Panc1 (cell line): ENCODE measurements around the gene ARRDC2. TPM values are rescaled to one million over a fixed set of nuclear protein-coding genes. Genes with fewer than 3 reads are reported as not detected.

Experiments
- ATAC-seq: fragments of 200-7000 bp; cut with Tn5 transposase; 2 replicates; pipeline ENCODE4 v1.9.1; 2020; ENCODE audit warnings: mild to moderate bottlenecking, moderate library complexity
- BruUV-seq: library from RNA; stranded (reverse); fragments of 400-500 nt; replicated peaks from 2 replicates; lab custom pipeline; 2021; lab: Mats Ljungman, UMichigan
- CTCF ChIA-PET: fragments of 300-600 bp; sonication (Branson Sonifier 250); formaldehyde crosslinking; loops from one replicate; lab custom pipeline; 2022; ENCODE audit warnings: antibody characterized with exemption; lab: Charles Lee
- POLR2A ChIA-PET: fragments of 300-600 bp; sonication (Branson Sonifier 250); formaldehyde crosslinking; loops from one replicate; lab custom pipeline; 2022; ENCODE audit warnings: antibody characterized with exemption; lab: Charles Lee
- DNase-seq: peaks from one replicate; pipeline ENCODE4 v3.0.0-alpha.2; 2010; ENCODE audit warnings: low read depth, low spot score
- H3K27ac ChIP-seq: 2 replicates; pipeline ENCODE4 v1.5.1; 2011; ENCODE audit warnings: mild to moderate bottlenecking, low read length, inconsistent platforms
- H3K27me3 ChIP-seq: fragments of 200-500 bp; sonication (Bioruptor generic); 2 replicates; pipeline ENCODE4 v1.6.0; 2014; ENCODE audit warnings: low read length, inconsistent platforms; ENCODE audit not compliant: control insufficient read depth, insufficient read depth
- H3K36me3 ChIP-seq: fragments of 200-500 bp; sonication (Bioruptor generic); 2 replicates; pipeline ENCODE4 v1.5.1; 2014; ENCODE audit warnings: inconsistent platforms, mild to moderate bottlenecking, low read length, moderate library complexity; ENCODE audit not compliant: control insufficient read depth, insufficient read depth
- H3K4me1 ChIP-seq: 2 replicates; pipeline ENCODE4 v1.5.1; 2011; ENCODE audit warnings: inconsistent platforms, mild to moderate bottlenecking, low read length, moderate library complexity; ENCODE audit not compliant: control insufficient read depth, insufficient read depth
- H3K4me3 ChIP-seq, 2 experiments: 2 replicates each; pipeline ENCODE4 v1.5.1; 2011 to 2012; ENCODE audit warnings: low read depth in 2 of 2, low read length in 2 of 2, mild to moderate bottlenecking in 2 of 2, inconsistent platforms in 1 of 2, moderate library complexity in 1 of 2
- H3K9me3 ChIP-seq: fragments of 200-500 bp; sonication (Bioruptor generic); 2 replicates; pipeline ENCODE4 v1.5.1; 2014; ENCODE audit warnings: low read depth, mild to moderate bottlenecking, inconsistent platforms, low read length, moderate library complexity; ENCODE audit not compliant: control insufficient read depth, insufficient read depth
- CTCF ChIP-seq: fragments of 450-650 bp; IDR thresholded peaks from 2 replicates; pipeline ENCODE4 v1.5.1; 2017; ENCODE audit warnings: mild to moderate bottlenecking
- POLR2AphosphoS5 ChIP-seq: IDR thresholded peaks from 2 replicates; pipeline ENCODE4 v1.6.1; 2012; ENCODE audit warnings: mild to moderate bottlenecking, low read depth, low read length, moderate library complexity
- REST ChIP-seq, 2 experiments: IDR thresholded peaks; 2 replicates each; pipeline ENCODE4 v1.6.1; 2011 to 2012; ENCODE audit warnings: low read depth in 2 of 2, control low read depth in 1 of 2, low read length in 1 of 2, mild to moderate bottlenecking in 1 of 2, moderate library complexity in 1 of 2; ENCODE audit not compliant: insufficient read depth in 1 of 2
- SIN3A ChIP-seq: IDR thresholded peaks from 2 replicates; pipeline ENCODE4 v1.6.1; 2012; ENCODE audit warnings: low read depth, mild to moderate bottlenecking, low read length, moderate library complexity, borderline replicate concordance; ENCODE audit not compliant: insufficient read depth
- TCF7L2 ChIP-seq: IDR thresholded peaks from 2 replicates; pipeline ENCODE4 v1.6.1; 2011; ENCODE audit warnings: mild to moderate bottlenecking, low read depth, low read length, inconsistent platforms
- in situ Hi-C: cut with HindIII; loops from 2 replicates; pipeline ENCODE4 v1.10.0; 2016; ENCODE audit warnings: low sequenced_read_pairs, low pct_unique_long_range_greater_than_20kb
- intact Hi-C: fragments of 100-400 bp; cut with micrococcal nuclease; formaldehyde crosslinking; loops from one replicate; pipeline ENCODE4 v1.10.0; 2022; ENCODE audit not compliant: unreplicated experiment
- total RNA-seq: library from RNA; stranded (reverse); gene quantifications from one replicate; pipeline ENCODE4 v1.2.1, GENCODE V29; 2021; ENCODE audit not compliant: unreplicated experiment

The ARRDC2 gene
- total RNA-seq, 1 experiment from 2014 or later = 21.4 TPM

DNA sequence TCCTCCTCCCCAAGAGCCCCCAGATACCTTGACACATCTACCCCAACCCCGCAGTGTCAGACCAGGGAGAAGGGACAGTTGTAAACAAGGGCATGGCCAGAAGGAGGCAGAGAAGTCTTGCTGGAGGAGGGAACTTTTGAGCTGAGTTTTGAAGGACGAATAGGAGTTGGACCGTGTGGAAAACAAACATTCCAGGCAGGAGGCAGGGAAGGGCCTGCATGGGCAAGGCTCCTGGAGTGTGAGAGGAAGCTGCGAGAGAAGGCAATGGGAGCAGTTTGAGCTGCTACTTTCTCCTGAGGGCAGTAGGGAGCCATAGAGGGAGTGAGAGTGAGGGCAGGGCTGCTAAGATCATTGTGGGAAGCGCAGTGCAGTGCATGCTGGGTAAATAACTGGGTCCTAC is 55.5 kb downstream of the ARRDC2 start:
- no TSS peak for BruUV-seq
- POLR2A ChIA-PET = no interaction called here
- Histone ChIP-seq H3K27ac (no peak overlapping the region), H3K4me1 (no peaks in the 10 kb centered on the region), H3K9me3 (no peaks in the 10 kb centered on the region), H3K36me3 (no peaks in the 10 kb centered on the region), H3K27me3 (no peaks in the 10 kb centered on the region), H3K4me3 (no peak overlapping the region)
- CTCF ChIA-PET = interaction anchor here (0.5 kb wide), 1 partner anchor 146 kb away, joined by 8 read pairs; no protein-coding TSS in a partner anchor
- DNase-seq (no peak), ATAC-seq (no peak)
- TF ChIP-seq SIN3A = no peak
- TF ChIP-seq CTCF = no peak
- TF ChIP-seq POLR2AphosphoS5 = no peak
- no peak for TF ChIP-seq TCF7L2
- TF ChIP-seq REST (IDR thresholded peaks at IDR 0.05; ENCODE audit: insufficient read depth in 1 of 2, low read depth in 2 of 2, low read length in 1 of 2) = no peak
- in situ Hi-C loops (no loop called here), intact Hi-C loops (no loop called here)

Other genes starting within 250 kb of the ARRDC2 start
- gene B3GNT3, start 213.0 kb upstream of the ARRDC2 start, total RNA-seq = 0.67 TPM
- 0.57 TPM for gene INSL3, start 186.7 kb upstream of the ARRDC2 start, total RNA-seq
- gene JAK3, start 160.2 kb upstream of the ARRDC2 start, total RNA-seq = 2.1 TPM
- gene RPL18A, start 148.3 kb upstream of the ARRDC2 start, total RNA-seq = 1,352 TPM
- 6.3 TPM for gene SLC5A5, start 136.2 kb upstream of the ARRDC2 start, total RNA-seq
- 110 TPM for gene CCDC124, start 75.2 kb upstream of the ARRDC2 start, total RNA-seq
- 0.90 TPM for gene KCNN1, start 41.1 kb upstream of the ARRDC2 start, total RNA-seq
- 0.36 TPM for gene IL12RB1, start 78.8 kb downstream of the ARRDC2 start, total RNA-seq
- gene MAST3, start 89.6 kb downstream of the ARRDC2 start, total RNA-seq = 13.1 TPM
- 37.6 TPM for gene PIK3R2, start 145.0 kb downstream of the ARRDC2 start, total RNA-seq
- 39.7 TPM for gene IFI30, start 165.6 kb downstream of the ARRDC2 start, total RNA-seq
- 13.3 TPM for gene MPV17L2, start 185.0 kb downstream of the ARRDC2 start, total RNA-seq
- 1.0 TPM for gene RAB3A, start 195.9 kb downstream of the ARRDC2 start, total RNA-seq
- gene PDE4C, start 218.3 kb downstream of the ARRDC2 start, total RNA-seq = 0.98 TPM